Measurements from ENCODE around the gene AGRN. TPM values are rescaled to one million over a fixed set of nuclear protein-coding genes. Genes with fewer than 3 reads are reported as not detected.

Gene AGRN
- total RNA-seq: 1 to 10 TPM; 7.2 to 9.5 TPM

DNA sequence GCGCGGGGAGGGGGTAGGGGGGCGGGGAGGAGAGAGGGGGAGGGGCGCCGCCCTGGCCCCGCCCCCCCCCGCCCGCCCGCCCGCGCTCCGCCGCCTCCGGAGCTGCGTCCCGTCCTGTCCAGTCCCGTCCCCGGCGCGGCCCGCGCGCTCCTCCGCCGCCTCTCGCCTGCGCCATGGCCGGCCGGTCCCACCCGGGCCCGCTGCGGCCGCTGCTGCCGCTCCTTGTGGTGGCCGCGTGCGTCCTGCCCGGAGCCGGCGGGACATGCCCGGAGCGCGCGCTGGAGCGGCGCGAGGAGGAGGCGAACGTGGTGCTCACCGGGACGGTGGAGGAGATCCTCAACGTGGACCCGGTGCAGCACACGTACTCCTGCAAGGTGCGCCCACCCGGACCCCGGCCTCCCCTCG lies at the start of gene AGRN:
AGRN (plus strand) TSS at position 121 of the 405 bp plus-strand sequence; CDS start at position 174, 53 bp downstream.

GRCh38 chr1:981955-982558 lies 37.9 kb upstream of the AGRN start, which contains the start of gene PERM1:
PERM1 (minus strand) TSS chr1:982093; CDS start chr1:981029, 1,064 bp downstream.

GRCh38 chr1:999725-1000356 lies 20.1 kb upstream of the AGRN start, which contains the start of gene HES4:
HES4 (minus strand) TSS chr1:1000097; CDS start chr1:999973, 124 bp downstream.

GRCh38 chr1:1013105-1013921 lies 6.6 kb upstream of the AGRN start, which contains the start of gene ISG15:
ISG15 (plus strand) TSS chr1:1013497; CDS start chr1:1013574, 77 bp downstream.

DNA sequence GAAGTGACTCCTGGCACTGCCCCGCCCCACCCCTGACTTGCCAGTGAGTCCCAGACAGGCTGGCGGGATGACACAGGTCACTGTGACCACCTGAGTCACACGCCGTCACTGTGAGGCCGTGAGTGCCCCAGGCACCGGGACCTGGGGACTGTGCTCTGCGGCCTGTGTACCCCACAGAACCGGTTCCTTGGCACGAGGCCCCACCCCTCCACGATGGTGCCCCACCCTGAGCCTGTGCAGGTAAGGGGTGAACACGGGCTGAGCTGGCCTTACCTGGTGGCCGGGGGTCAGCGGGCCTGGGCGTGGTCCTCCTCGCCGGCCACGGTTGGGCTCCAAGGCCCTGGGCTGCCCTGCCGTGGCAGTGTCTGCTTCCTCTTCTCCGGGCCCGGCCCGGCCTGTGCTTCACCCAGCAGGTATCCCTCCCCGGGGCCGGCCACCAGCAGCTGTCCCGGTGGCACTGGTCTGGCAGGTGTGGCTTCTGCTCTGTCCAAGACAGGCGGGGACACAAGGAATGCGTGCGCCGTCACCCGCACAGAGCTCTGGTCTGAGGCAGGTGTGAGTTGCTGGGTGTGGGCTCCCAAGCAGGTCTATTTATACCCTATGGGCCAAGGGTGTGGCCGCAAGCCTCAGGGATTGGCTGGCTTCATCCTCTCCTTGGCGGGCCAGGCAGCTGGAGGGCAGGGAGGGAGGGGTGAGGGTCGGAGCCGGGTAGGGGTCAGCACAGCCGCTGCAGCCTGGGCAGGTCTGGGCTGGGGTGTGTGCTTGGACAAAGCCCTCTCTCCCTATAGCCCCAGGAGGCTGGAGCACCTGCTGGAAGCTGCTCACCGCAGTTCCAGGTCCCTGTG lies 54.0 kb downstream of the AGRN start, which contains the start of gene RNF223:
RNF223 (minus strand) TSS at position 564 of the 845 bp plus-strand sequence. CDS start 1,740 bp downstream, outside the sequence.

Other genes starting within 250 kb of the AGRN start
- gene SAMD11, start 96.2 kb upstream of the AGRN start, total RNA-seq: not detected
- 10 to 100 TPM; 58.3 to 61.7 TPM for gene NOC2L, start 60.9 kb upstream of the AGRN start, total RNA-seq
- 10 to 100 TPM; 27.3 to 32.2 TPM for gene KLHL17, start 59.5 kb upstream of the AGRN start, total RNA-seq
- 1 to 10 TPM; 3.8 to 4.3 TPM for gene PLEKHN1, start 53.6 kb upstream of the AGRN start, total RNA-seq
- gene PERM1, start 38.0 kb upstream of the AGRN start, total RNA-seq: not detected
- not detected for gene HES4, start 20.0 kb upstream of the AGRN start, total RNA-seq
- gene ISG15, start 6.6 kb upstream of the AGRN start, total RNA-seq: 10 to 100 TPM; 87.5 to 92.8 TPM
- gene RNF223, start 54.2 kb downstream of the AGRN start, total RNA-seq: not detected
- 10 to 100 TPM; 22.9 to 23.2 TPM for gene C1orf159, start 96.0 kb downstream of the AGRN start, total RNA-seq
- gene TTLL10, start 153.8 kb downstream of the AGRN start, total RNA-seq: under 1 TPM in 1 of 2 experiments, not detected in 1; 0.15 TPM
- gene TNFRSF18, start 186.5 kb downstream of the AGRN start, total RNA-seq: 1 to 10 TPM; 7.6 to 9.3 TPM
- gene TNFRSF4, start 194.0 kb downstream of the AGRN start, total RNA-seq: 10 to 100 TPM; 11.0 to 11.7 TPM
- gene SDF4, start 211.9 kb downstream of the AGRN start, total RNA-seq: 10 to 100 TPM; 97.8 to 99.3 TPM
- 10 to 100 TPM; 17.3 to 18.5 TPM for gene B3GALT6, start 212.1 kb downstream of the AGRN start, total RNA-seq
- gene C1QTNF12, start 226.6 kb downstream of the AGRN start, total RNA-seq: 1 to 10 TPM; 2.5 to 3.2 TPM

All from activated naive CD4-positive, alpha-beta T cell treated with anti-CD3 and anti-CD28 coated beads, Interleukin-2, amount 10 ng/mL, durations not matched to agents 5 hours and 36 hours (primary cell).